ENCODE measurements around the gene FBXW2. TPM values are rescaled to one million over a fixed set of nuclear protein-coding genes. Genes with fewer than 3 reads are reported as not detected.

Gene FBXW2
- total RNA-seq, 1 donor from 2014 or later, result 90.8 TPM

DNA sequence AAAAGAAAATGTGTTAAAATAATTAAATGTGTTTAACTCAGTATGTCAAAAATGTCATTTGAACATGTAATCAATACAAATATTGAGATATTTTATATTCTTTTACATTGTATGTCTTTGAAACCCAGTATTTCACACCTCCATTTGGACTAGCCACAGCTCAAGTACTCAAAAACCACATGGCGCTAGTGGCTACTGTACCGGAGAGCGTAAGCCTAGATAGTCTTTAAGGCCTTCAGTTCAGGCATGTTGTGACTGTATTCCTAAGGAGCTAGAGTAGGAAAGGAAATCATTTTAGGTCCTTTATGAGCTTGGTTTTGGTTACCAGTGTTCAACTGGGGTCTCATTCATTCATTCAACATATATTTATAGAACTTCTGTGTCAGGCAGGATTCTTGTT is 12.8 kb downstream of the FBXW2 start:
- intact Hi-C loops (cut with micrococcal nuclease), result no loop called here

DNA sequence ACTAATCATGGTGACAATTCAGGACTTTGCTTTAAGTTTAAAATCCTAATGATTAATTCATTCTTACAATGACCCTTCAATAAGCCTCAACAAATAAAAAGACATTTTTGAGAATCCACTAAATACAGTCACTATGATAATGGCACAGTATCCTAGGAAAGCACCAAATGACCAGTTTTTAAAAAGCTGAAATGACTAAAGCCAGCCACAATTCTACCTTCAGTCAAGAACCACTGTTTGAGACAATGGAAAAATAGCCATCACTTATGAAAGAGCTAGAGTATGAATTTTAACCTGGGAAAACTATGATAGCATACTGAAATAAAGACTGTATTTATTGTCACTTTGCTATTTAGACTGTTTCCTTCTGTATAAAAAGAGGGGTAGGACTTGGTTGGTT is 14.0 kb downstream of the FBXW2 start:
- intact Hi-C loops (cut with micrococcal nuclease), result no loop called here

GRCh38 chr9:120778758-120779157 is 14.5 kb downstream of the FBXW2 start:
- intact Hi-C loops (cut with micrococcal nuclease), result no loop called here

- intact Hi-C loops (cut with micrococcal nuclease), result no loop called here
These were observed 16.0 kb downstream of the FBXW2 start for GRCh38 chr9:120777229-120777628.

DNA sequence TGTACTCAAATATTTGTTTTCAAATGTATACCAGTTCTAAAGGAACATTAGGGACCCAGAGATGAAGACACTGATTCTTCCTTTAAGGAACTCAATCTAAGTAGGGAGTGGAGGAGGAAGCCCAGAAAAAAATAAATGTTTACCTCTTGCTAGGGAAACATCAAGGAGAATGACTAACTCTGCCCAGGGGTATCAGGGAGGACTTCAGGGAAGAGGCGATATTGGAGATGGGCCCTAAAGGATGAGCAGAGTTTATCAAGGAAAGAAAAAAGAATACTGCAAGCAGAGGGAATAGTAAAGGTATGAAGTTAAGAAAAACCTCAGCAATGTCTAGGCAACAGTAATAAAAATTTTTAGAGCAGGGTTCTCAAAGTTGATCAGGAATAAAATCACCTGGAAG is 16.4 kb downstream of the FBXW2 start:
- intact Hi-C loops (cut with micrococcal nuclease), result no loop called here

DNA sequence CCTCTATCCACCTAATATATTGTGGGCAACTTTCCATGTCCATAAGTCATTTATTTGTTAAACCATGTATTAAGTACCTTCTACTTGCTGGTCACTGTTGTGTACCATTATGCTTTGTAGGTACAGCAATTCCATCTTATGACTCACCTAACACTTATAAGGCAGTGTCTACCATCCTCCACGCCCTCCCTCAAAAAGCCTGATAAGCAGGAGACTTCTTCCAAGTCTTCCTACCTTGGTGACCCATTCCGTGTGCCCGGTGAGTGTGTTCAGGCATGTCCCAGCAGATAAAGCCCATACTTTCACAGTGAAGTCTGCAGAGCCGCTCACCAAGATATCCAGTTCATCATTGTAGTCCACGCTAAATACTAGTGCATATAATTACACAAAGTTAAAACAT is 17.4 kb downstream of the FBXW2 start:
- intact Hi-C loops (cut with micrococcal nuclease), result no loop called here

DNA sequence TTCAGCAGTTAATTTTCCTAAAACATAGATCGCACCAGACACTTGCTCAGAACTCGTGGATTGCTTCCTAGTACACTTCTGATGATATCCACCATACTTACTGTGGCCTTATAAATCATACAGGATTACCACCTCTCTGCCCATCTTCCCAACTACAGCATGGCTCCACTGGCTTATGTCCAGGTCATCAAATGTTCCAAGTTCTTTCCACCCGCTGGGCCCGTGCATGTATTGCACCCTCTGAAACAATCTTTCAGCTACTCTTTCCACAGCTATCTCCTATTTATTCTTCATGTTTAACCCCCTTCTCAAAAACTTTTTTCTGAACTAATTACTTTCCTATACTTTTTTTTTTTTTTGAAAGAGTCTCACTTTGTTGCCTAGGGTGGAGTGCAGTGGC is 18.5 kb downstream of the FBXW2 start:
- intact Hi-C loops (cut with micrococcal nuclease), result no loop called here

- intact Hi-C loops (cut with micrococcal nuclease), result no loop called here
These were observed 20.0 kb downstream of the FBXW2 start for GRCh38 chr9:120773256-120773655.

DNA sequence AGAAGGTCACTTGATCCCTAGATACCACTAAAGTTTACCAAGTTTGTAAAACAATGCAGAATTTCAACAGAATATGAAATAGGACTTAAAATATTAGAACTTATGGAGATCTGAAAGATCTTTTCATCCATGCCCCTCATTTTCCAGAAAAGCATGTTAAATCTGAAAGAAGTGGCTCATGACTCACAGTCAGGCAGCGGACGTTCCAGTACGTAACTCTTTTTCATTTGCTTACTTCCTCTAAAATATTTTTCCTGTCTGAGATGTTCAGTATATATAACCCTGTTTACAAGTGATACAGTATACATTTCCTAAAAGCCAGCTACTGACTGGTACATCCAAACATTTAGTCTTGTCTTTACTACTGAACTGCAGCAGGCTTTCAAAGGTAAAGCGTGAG is 22.3 kb downstream of the FBXW2 start:
- intact Hi-C loops (cut with micrococcal nuclease), result no loop called here

DNA sequence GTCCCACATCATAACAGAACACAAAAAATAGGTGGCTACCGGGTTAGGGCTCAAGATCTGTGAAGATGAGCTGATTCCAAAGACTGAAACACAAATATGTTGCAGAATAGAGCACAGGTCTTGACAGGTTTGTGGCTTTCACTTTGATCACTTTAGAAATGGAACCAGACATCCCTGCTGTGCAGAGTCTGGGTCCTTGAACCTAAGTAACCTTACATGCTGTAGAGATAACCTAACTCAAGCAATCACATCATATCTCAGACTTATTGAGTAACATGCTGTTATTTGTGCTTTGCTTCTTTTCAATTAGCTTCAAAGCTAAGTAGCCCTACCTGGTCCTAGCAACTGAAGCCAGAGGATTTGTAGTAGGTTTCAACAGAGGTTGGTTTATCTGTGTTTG is 24.3 kb downstream of the FBXW2 start:
- intact Hi-C loops (cut with micrococcal nuclease), result no loop called here

- intact Hi-C loops (cut with micrococcal nuclease), result no loop called here
These were observed 25.0 kb downstream of the FBXW2 start for GRCh38 chr9:120768247-120768646.

- intact Hi-C loops (cut with micrococcal nuclease), result no loop called here
These were observed 25.8 kb downstream of the FBXW2 start for GRCh38 chr9:120767451-120767850.

GRCh38 chr9:120765910-120766425 is 27.2 kb downstream of the FBXW2 start:
- intact Hi-C loops (cut with micrococcal nuclease), result no loop called here

DNA sequence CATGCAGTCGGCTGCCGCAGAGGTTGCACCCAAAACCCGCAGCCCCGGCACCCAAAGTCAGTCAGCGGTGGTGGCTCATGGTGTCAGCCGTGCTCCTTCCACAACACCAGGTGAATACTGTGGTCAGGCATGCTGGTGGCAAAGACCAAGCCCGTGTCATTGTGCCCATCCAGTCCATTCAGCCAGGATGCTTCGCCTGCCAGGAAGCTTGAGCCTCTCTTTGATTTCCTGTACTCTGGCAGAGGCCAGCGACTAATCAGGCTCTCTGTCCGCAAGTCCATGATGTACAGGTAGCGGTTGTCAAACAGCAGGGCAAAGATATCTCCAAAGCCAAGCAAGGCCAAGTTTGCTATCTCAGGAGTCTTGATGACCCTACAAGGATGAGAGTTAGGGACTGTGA is 28.7 kb downstream of the FBXW2 start:
- intact Hi-C loops (cut with micrococcal nuclease), result no loop called here

GRCh38 chr9:120761006-120761405 is 32.2 kb downstream of the FBXW2 start:
- intact Hi-C loops (cut with micrococcal nuclease), result no loop called here

DNA sequence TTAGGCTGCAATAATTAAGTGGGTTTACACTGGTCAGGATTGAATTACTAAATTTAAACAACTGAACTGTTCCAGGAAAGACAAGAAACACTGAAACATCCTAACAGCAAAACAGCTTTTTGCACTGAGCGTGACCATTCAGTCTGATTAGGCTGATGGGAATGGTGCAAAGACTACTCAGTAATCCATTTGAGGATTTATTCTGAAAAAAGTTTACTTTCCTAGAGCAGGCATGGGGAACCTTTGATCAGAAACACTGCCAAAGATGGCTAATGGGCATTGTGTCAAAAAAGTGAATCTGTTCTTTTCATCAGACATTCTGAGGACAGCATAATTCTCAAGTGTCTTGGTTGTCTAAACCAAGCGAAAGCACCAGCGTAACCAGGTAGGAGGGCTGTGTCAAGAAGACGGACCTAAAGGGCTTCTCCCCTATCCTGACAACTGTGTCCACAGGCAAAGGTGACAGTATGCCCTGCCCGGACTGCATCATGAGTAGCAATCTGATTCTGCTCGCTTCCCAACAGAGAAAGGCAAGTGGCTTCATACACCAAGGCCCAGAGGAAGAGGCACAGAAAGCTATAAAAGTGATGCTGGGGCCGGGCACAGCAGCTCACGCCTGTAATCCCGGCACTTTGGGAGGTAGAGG is 33.3 kb downstream of the FBXW2 start:
- intact Hi-C loops (cut with micrococcal nuclease), result loop anchor here (5.0 kb wide), 3 partner anchors 82 to 312 kb away; partner anchors contain the start of genes CNTRL and PSMD5

GRCh38 chr9:120758544-120758943 is 34.7 kb downstream of the FBXW2 start:
- intact Hi-C loops (cut with micrococcal nuclease), result loop anchor here (5.0 kb wide), 3 partner anchors 84 to 314 kb away; partner anchors contain the start of genes CNTRL and PSMD5

DNA sequence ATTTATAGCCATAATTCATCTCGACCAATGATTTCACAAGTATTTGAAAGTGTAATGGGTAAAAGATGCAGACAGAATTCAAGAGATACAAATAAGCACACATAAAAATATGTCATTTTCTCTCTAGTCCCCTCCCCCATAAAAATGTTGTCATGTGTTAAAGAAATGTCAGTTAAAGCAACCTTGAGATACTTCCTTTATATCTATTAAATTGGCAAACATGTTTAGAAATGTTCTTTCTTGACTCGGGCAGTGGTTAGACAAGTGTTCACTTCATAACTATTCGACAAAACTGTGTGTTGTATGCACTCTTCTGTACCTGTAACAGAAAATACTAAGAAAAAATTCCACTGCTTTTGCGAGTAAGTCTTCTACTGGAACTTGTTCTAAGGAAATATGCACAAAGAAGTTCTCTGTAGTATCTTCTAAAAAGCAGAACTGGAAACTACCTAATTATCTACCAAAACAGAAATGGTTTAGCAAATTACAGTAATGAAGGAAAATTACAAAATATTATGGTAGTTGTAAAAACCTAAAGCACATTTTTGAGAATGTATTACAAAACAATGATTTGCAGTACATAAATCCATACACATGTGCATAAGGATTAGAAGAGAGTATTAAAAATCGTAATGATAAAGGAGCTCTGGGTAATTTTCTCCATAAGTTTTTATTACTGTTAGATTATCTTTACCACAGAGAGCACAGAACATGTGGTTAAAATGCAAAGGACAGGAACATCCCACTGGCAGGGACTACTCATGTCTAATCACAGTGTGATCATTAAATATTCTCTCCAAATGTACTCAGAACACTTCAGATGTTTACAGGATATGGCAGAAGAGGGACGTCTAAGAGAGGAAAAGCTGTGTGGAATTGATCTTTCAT is 35.9 kb downstream of the FBXW2 start:
- intact Hi-C loops (cut with micrococcal nuclease), result loop anchor here (5.0 kb wide), 3 partner anchors 85 to 315 kb away; partner anchors contain the start of genes CNTRL and PSMD5

GRCh38 chr9:120756531-120756930 is 36.7 kb downstream of the FBXW2 start:
- intact Hi-C loops (cut with micrococcal nuclease), result loop anchor here (1.0 to 5.0 kb wide), 4 partner anchors 86 to 316 kb away; partner anchors contain the start of genes CNTRL and PSMD5

- intact Hi-C loops (cut with micrococcal nuclease), result loop anchor here (1.0 to 5.0 kb wide), 5 partner anchors 86 to 316 kb away; partner anchors contain the start of genes CNTRL and PSMD5
These were observed 37.3 kb downstream of the FBXW2 start for GRCh38 chr9:120755810-120756434.

GRCh38 chr9:120755044-120755443 is 38.2 kb downstream of the FBXW2 start:
- intact Hi-C loops (cut with micrococcal nuclease), result loop anchor here (1.0 to 5.0 kb wide), 4 partner anchors 87 to 317 kb away; partner anchors contain the start of genes CNTRL and PSMD5
